ENCODE measurements around the gene PTPRF.

DNA sequence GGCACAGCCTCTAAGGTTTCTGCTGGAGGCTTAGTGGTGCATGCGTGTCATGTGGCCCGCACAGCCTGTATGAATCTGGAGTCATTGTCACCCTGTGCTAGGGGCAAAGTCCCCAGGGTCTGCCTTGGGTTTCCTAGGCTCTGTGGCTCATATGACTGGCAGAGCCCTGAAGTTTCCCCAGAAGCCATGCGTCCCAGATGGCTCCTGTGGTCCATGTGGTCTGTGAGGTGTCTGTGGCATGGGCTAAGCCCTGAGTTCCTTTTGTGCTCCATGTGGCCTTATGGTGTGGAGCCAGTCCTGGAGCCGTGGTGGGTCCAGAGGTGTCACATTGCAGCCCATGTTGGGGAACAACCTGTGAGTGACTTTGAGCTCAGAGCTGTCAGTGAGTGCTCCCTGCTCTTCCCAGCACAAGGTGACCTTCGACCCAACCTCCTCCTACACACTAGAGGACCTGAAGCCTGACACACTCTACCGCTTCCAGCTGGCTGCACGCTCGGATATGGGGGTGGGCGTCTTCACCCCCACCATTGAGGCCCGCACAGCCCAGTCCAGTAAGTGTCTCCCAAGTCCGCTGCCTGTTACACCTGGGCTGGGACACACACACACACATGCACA is 61.5 kb downstream of the PTPRF start:
- no peak for TF ChIP-seq POLR2A (IDR thresholded peaks at IDR 0.05; ENCODE audit: low read depth, low read length)
- no peak for TF ChIP-seq POLR2AphosphoS5 (IDR thresholded peaks at IDR 0.05; ENCODE audit: low read depth, low read length)
